H1 (cell line): ENCODE data around the gene ZFP37. TPM values are rescaled to one million over a fixed set of nuclear protein-coding genes. Genes with fewer than 3 reads are reported as not detected.
"Not testable (repeated sequence)": the region's sequence is repeated elsewhere in the genome, so short reads cannot be mapped to it uniquely, and the experiment has no call there.

Experiments used
- CTCF ChIA-PET: fragments of 300-600 bp; sonication (Branson Sonifier 250); formaldehyde crosslinking; loops from one replicate; lab custom pipeline; 2021; ENCODE audit not compliant: partially characterized antibody; lab: Charles Lee
- POLR2A ChIA-PET: fragments of 300-600 bp; sonication (Branson Sonifier 250); formaldehyde crosslinking; loops from one replicate; lab custom pipeline; 2021; ENCODE audit warnings: inconsistent platforms; ENCODE audit not compliant: partially characterized antibody; lab: Charles Lee
- DNase-seq, 2 experiments: peaks; one replicate each; pipeline versions ENCODE4 v3.0.0 to v3.0.0-alpha.2; 2010 to 2022; ENCODE audit warnings: low spot score in 2 of 2, low read depth in 1 of 2, mixed read lengths in 1 of 2
- FAIRE-seq: peaks from 2 replicates; lab custom pipeline; 2011; peaks lifted over from hg19 to GRCh38; lab: Jason Lieb, UNC
- H2AFZ ChIP-seq: 2 replicates; pipeline ENCODE4 v1.8.1; 2012; ENCODE audit warnings: low read length, inconsistent platforms
- H2AK5ac ChIP-seq: 2 replicates; pipeline ENCODE4 v1.6.1; 2013; ENCODE audit warnings: low read depth, low read length
- H2BK120ac ChIP-seq: replicated peaks from 2 replicates; pipeline ENCODE3; 2013; ENCODE audit warnings: low read depth, low read length, inconsistent platforms
- H2BK12ac ChIP-seq: 2 replicates; pipeline ENCODE4 v1.6.1; 2013; ENCODE audit warnings: low read depth, low read length
- H2BK15ac ChIP-seq: 2 replicates; pipeline ENCODE4 v1.6.1; 2013; ENCODE audit warnings: low read length
- H2BK20ac ChIP-seq: 2 replicates; pipeline ENCODE4 v1.6.1; 2013; ENCODE audit warnings: low read length
- H2BK5ac ChIP-seq: 2 replicates; pipeline ENCODE4 v1.6.1; 2013; ENCODE audit warnings: low read depth, low read length
- H3K14ac ChIP-seq: 2 replicates; pipeline ENCODE4 v1.6.1; 2013; ENCODE audit warnings: inconsistent platforms; ENCODE audit not compliant: insufficient read length
- H3K18ac ChIP-seq: 2 replicates; pipeline ENCODE4 v1.6.1; 2013; ENCODE audit warnings: low read length; ENCODE audit errors: extremely low read depth
- H3K23ac ChIP-seq: 2 replicates; pipeline ENCODE4 v1.6.1; 2013; ENCODE audit warnings: inconsistent platforms; ENCODE audit not compliant: insufficient read length
- H3K23me2 ChIP-seq: 2 replicates; pipeline ENCODE4 v1.6.1; 2013; ENCODE audit warnings: low read depth, low read length
- H3K27ac ChIP-seq: 2 replicates; pipeline ENCODE4 v1.6.1; 2011; ENCODE audit warnings: low read depth, low read length, inconsistent platforms
- H3K27me3 ChIP-seq, 4 experiments: replicated peaks in 1 of 4; 1 replicate in 1 of 4; 2 replicates in 3 of 4; pipeline versions ENCODE4 v1.6.1 to v1.8.1; 2011 to 2013; ENCODE audit warnings: low read length in 3 of 4, mild to moderate bottlenecking in 3 of 4, inconsistent platforms in 2 of 4, mixed read lengths in 2 of 4, moderate library complexity in 1 of 4; ENCODE audit not compliant: control insufficient read depth in 3 of 4, insufficient read depth in 3 of 4; ENCODE audit errors: extremely low read depth in 1 of 4
- H3K36me3 ChIP-seq, 4 experiments: 2 replicates each; pipeline versions ENCODE4 v1.6.1 to v1.8.1; 2011 to 2013; ENCODE audit warnings: mild to moderate bottlenecking in 4 of 4, low read length in 3 of 4, moderate library complexity in 2 of 4, control low read depth in 1 of 4, inconsistent platforms in 1 of 4; ENCODE audit not compliant: insufficient read depth in 4 of 4, control insufficient read depth in 2 of 4
- H3K4ac ChIP-seq: replicated peaks from 2 replicates; pipeline ENCODE3; 2013; ENCODE audit warnings: low read length, low read depth, mixed read lengths, inconsistent platforms; ENCODE audit not compliant: insufficient read length
- H3K4me1 ChIP-seq, 4 experiments: replicated peaks in 1 of 4; 1 replicate in 1 of 4; 2 replicates in 3 of 4; pipeline versions ENCODE4 v1.6.1 to v1.8.1; 2011 to 2013; ENCODE audit warnings: low read length in 3 of 4, inconsistent platforms in 2 of 4, mixed read lengths in 1 of 4; ENCODE audit not compliant: insufficient read depth in 4 of 4, control insufficient read depth in 3 of 4
- H3K4me2 ChIP-seq, 2 experiments: 2 replicates each; pipeline versions ENCODE4 v1.6.1 to v1.8.1; 2011 to 2013; ENCODE audit warnings: low read depth in 2 of 2, low read length in 2 of 2, control low read depth in 1 of 2, inconsistent platforms in 1 of 2, mild to moderate bottlenecking in 1 of 2; ENCODE audit not compliant: insufficient read depth in 1 of 2
- H3K4me3 ChIP-seq, 4 experiments: fragments of 200-600, 300-600 bp in 1 of 4; sonication (generic), shearing (Covaris generic), sonication (Bioruptor Twin) in 1 of 4; 2 replicates each; pipeline versions ENCODE4 v1.5.1 to v1.8.1; 2011 to 2016; ENCODE audit warnings: low read length in 4 of 4, low read depth in 3 of 4, control low read depth in 2 of 4, inconsistent platforms in 2 of 4, mild to moderate bottlenecking in 2 of 4, mixed read lengths in 1 of 4, moderate library complexity in 1 of 4; ENCODE audit not compliant: insufficient read depth in 2 of 4; ENCODE audit errors: extremely low read depth in 1 of 4
- H3K56ac ChIP-seq: replicated peaks from 2 replicates; pipeline ENCODE3; 2013; ENCODE audit warnings: low read depth, mild to moderate bottlenecking, mixed read lengths, low read length, inconsistent platforms; ENCODE audit not compliant: insufficient read length
- H3K79me1 ChIP-seq: 2 replicates; pipeline ENCODE4 v1.6.1; 2013; ENCODE audit warnings: low read depth, low read length, control low read depth
- H3K79me2 ChIP-seq, 2 experiments: 2 replicates each; pipeline versions ENCODE4 v1.6.1 to v1.8.1; 2012 to 2013; ENCODE audit warnings: low read length in 2 of 2, mild to moderate bottlenecking in 2 of 2, inconsistent platforms in 1 of 2; ENCODE audit not compliant: insufficient read depth in 2 of 2, control insufficient read depth in 1 of 2
- H3K9ac ChIP-seq, 4 experiments: replicated peaks in 1 of 4; 1 replicate in 1 of 4; 2 replicates in 3 of 4; pipeline versions ENCODE4 v1.6.1 to v1.8.1; 2011 to 2013; ENCODE audit warnings: low read depth in 3 of 4, low read length in 3 of 4, control low read depth in 2 of 4, mild to moderate bottlenecking in 2 of 4, moderate library complexity in 2 of 4, inconsistent platforms in 1 of 4; ENCODE audit errors: extremely low read depth in 1 of 4
- H3K9me3 ChIP-seq, 2 experiments: 2 replicates each; pipeline versions ENCODE4 v1.6.1 to v1.8.1; 2012 to 2013; ENCODE audit warnings: mild to moderate bottlenecking in 2 of 2, moderate library complexity in 2 of 2, control low read depth in 1 of 2, inconsistent platforms in 1 of 2, low read depth in 1 of 2, low read length in 1 of 2, mixed read lengths in 1 of 2; ENCODE audit not compliant: insufficient read depth in 2 of 2
- H4K20me1 ChIP-seq, 2 experiments: replicated peaks in 1 of 2; 2 replicates each; pipeline versions ENCODE3 to v1.8.1; 2011 to 2013; ENCODE audit warnings: inconsistent platforms in 2 of 2, low read length in 2 of 2, mild to moderate bottlenecking in 1 of 2; ENCODE audit not compliant: insufficient read depth in 2 of 2, control insufficient read depth in 1 of 2
- H4K5ac ChIP-seq: 2 replicates; pipeline ENCODE4 v1.6.1; 2013; ENCODE audit warnings: low read length, low read depth, mixed read lengths, inconsistent platforms; ENCODE audit not compliant: insufficient read length
- H4K8ac ChIP-seq: 2 replicates; pipeline ENCODE4 v1.8.0; 2013; ENCODE audit warnings: mild to moderate bottlenecking, moderate library complexity, low read length, inconsistent platforms; ENCODE audit not compliant: insufficient read depth; ENCODE audit errors: extremely low read depth
- H4K91ac ChIP-seq: replicated peaks from 2 replicates; pipeline ENCODE3; 2013; ENCODE audit warnings: low read length, mixed read lengths, inconsistent platforms; ENCODE audit not compliant: insufficient read length
- POLR2AphosphoS5 ChIP-seq: IDR thresholded peaks from 2 replicates; pipeline ENCODE4 v1.6.1; 2011; ENCODE audit warnings: low read depth, low read length
- RNF2 ChIP-seq: fragments of 200-900, 300-1000 bp; sonication (generic); IDR thresholded peaks from 2 replicates; pipeline ENCODE4 v1.7.1; 2016; ENCODE audit warnings: borderline replicate concordance, low read depth, mild to moderate bottlenecking, antibody characterized with exemption, low read length; ENCODE audit not compliant: poor library complexity, severe bottlenecking; ENCODE audit errors: missing control alignments
- SUZ12 ChIP-seq: fragments of 200-600 bp; sonication (generic); IDR thresholded peaks from 2 replicates; pipeline ENCODE4 v1.6.1; 2012; ENCODE audit warnings: mild to moderate bottlenecking, inconsistent platforms, low read length, moderate library complexity, mixed read lengths
- TCF12 ChIP-seq: IDR thresholded peaks from 2 replicates; pipeline ENCODE4 v1.6.1; 2011; ENCODE audit warnings: low read depth, mild to moderate bottlenecking, low read length
- YY1 ChIP-seq: IDR thresholded peaks from 2 replicates; pipeline ENCODE4 v1.6.1; 2011; ENCODE audit warnings: low read depth, mild to moderate bottlenecking, low read length
- WGBS, 2 experiments: shearing (Covaris generic) in 1 of 2; methylation state at CpG; one replicate each; pipeline versions ENCODE4 v1.1.6 to v1.1.7; 2013 to 2015; ENCODE audit warnings: low lambda C conversion rate in 2 of 2, mixed read lengths in 2 of 2, inconsistent platforms in 1 of 2, low coverage in 1 of 2, missing lambda C conversion rate in 1 of 2; ENCODE audit not compliant: insufficient replicate concordance in 2 of 2, insufficient coverage in 1 of 2, insufficient read length in 1 of 2; ENCODE audit errors: extremely low coverage in 1 of 2, missing lambda C conversion rate in 1 of 2; 5-methylcytosine and 5-hydroxymethylcytosine counted together
- polyA plus RNA-seq, 7 experiments: library from polyadenylated mRNA; depleted of rRNA in 3 of 7; stranded (reverse) in 5 of 7; unstranded in 2 of 7; fragments of >200 nt in 5 of 7; fragments of 200-250 nt in 2 of 7; gene quantifications; 1 replicate in 5 of 7; 2 replicates in 1 of 7; 4 replicates in 1 of 7; pipeline versions ENCODE4 v1.2.1 to v1.2.3, GENCODE V29; 2011 to 2013; ENCODE audit warnings: missing spikeins in 2 of 7, mixed read lengths in 2 of 7
- total RNA-seq: library from RNA; stranded (reverse); fragmentation: NEBNext Ultra II Directional; extraction: Animal tissue kit (Norgen Biotek cat#: 25700); gene quantifications from 2 replicates; pipeline ENCODE4 v1.2.1, GENCODE V29; 2021

Gene ZFP37
- total and polyA plus RNA-seq, 2 of the 8 experiments (the other 6 are each of a cell fraction or from before 2014, with no cell fraction given), result 0.38 to 5.1 TPM

DNA sequence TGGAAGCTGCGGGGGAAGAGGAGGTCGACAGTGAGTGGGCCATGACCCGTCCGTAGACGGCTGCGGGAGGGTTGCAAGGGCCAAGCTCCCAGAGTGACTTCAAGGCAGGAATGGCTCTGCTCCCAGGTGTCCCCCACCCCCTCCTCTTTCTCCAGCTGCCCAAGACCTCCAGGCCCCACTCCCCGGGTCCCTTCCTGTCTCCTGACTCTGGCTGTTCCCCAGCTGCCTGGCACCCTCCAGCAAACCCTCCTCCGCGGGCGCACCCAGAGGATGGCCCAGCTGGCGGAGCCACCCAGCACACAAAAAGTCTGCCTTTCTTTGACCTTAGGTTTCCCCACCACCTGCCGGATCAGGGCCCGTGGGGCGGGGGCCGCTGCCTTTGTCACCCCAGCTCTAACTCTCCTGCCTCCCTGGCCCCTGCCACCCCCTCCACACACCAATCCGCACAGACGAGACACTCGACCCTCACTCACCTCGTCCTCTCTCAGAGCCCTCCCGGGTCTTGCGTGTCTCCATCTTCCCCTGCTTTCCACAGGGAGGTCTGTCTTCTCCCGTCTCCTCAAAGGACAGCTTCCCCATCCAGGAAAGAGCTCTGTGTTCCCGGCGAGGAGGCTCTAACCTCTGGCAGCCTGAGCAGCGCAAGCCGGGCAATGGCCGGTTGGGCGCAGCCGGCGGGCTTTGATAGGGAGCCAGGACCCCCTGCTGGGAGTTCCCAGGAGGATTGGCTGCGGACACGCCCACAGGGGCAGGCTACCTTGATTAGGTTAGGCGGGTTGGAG is 4.7 kb upstream of the ZFP37 start:
- POLR2A ChIA-PET, FAIRE-seq: not testable (repeated sequence)

More for the DNA sequence above, 4.7 kb upstream of the ZFP37 start:
- Histone ChIP-seq H3K9me3 (peaks cover 0 to 22% of the 10 kb centered on the region in 2 experiments; a peak in 2 of 4 replicates), H3K27me3 (peaks cover 39 to 52% (median 49%) of the 10 kb centered on the region in 4 experiments)
- H2BK5ac ChIP-seq, H3K79me1 ChIP-seq, H4K8ac ChIP-seq, H4K91ac ChIP-seq, H3K4me3 ChIP-seq, H3K14ac ChIP-seq, H2BK120ac ChIP-seq, H3K18ac ChIP-seq, H2AFZ ChIP-seq, H2BK12ac ChIP-seq, H3K56ac ChIP-seq, H4K20me1 ChIP-seq, CTCF ChIA-PET, H3K27ac ChIP-seq, H2BK15ac ChIP-seq, H3K4me2 ChIP-seq, H3K79me2 ChIP-seq, H3K4ac ChIP-seq, H3K4me1 ChIP-seq, H3K9ac ChIP-seq, H3K36me3 ChIP-seq, H3K23me2 ChIP-seq, H2BK20ac ChIP-seq, H2AK5ac ChIP-seq, H4K5ac ChIP-seq, H3K23ac ChIP-seq: not testable (repeated sequence)
- DNase-seq, result peak in 1 of 2 experiments; percentile 89
- 37% methylated on average over 22 of the region's 33 CpGs; no CpG with 5 or more reads in 1 of the 2 experiments for WGBS, 2 experiments
- TF ChIP-seq SUZ12 (peak; percentile 53), RNF2 (peak; percentile 40), YY1 (0 out of 2 replicates have a peak, but pooled peaks have one; percentile 59), POLR2AphosphoS5 (peak; percentile 59; the same call in 1 of the 2 replicates), TCF12 (0 out of 2 replicates have a peak, but pooled peaks have one; percentile 25)
